NCI-H187 treated with DMSO at 0.1 percent for 48 hours (cell line): ENCODE measurements around the gene SLC25A42.
"Not testable (repeated sequence)": the region's sequence is repeated elsewhere in the genome, so short reads cannot be mapped to it uniquely, and the experiment has no call there.

ENCODE experiments used
- DNase-seq: peaks from one replicate; lab custom pipeline; 2025; lab: John Stamatoyannopoulos, UW

Gene SLC25A42

DNA sequence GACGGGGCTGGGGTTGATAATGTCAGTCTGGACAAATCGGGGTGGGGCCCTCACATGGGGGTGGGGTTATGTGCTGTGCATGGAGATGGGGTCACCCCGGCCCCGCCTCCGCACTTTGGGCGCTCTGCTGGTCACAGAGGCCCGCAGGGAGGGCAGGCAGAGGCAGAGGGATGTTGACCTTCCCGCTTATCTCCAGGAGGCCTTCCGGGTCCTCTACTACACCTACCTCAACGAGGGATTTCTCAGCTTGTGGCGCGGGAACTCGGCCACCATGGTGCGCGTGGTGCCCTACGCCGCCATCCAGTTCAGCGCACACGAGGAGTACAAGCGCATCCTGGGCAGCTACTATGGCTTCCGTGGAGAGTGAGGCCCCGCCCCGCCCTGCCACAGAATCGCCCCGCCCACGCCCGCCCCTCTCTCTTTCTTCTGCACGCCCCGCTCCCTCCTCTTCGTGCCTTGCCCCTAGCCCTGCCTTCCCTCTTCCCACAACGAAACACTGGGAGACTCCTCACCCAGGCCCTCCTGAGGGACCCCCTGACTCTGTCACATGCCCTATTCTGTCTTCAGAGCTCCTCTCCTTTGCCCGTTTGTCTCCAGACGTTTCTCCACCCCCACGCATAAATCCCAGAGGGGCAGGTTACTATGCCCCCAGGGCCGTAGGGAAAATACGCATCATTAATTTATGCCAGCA lies 41.7 kb downstream of the SLC25A42 start:
- no peak for DNase-seq

- no peak for DNase-seq
These were observed 42.3 kb downstream of the SLC25A42 start for GRCh38 chr19:19106056-19106551.

GRCh38 chr19:19106938-19107337 lies 43.1 kb downstream of the SLC25A42 start:
- DNase-seq, result not testable (repeated sequence)

DNA sequence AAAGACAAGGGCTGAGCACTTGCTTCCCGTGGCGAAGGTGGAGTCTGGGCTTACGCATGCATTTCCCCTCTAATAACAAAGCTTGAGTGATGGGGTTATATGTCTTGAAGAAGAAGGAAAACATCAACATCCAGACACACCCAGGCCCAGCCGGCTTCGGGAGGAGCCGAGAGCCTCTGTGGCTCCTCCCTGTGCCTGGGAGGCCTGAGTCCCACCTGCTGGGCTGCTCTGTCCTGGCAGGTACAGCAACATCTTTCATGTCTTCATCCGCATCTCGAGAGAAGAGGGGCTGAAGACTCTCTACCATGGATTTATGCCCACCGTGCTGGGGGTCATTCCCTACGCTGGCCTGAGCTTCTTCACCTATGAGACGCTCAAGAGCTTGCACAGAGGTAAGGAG lies 43.9 kb downstream of the SLC25A42 start:
- no peak for DNase-seq

DNA sequence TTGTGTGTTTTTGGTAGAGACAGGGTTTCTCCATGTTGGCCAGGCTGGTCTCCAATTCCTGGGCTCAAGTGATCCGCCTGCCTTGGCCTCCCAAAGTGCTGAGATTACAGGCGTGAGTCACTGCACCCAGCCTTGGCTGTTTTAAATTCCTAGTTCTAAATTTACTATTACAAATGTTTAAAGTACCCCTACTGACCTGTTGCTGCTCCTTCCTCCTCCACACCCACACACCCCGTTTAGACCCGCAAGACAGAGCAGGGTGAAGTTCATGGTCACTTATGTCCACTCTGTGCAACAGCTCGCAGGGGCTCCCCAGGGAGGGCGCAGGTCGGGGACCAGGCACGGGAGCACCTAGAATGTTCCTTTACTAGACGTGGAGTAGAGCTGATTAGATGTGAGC lies 45.8 kb downstream of the SLC25A42 start:
- DNase-seq, result no peak

GRCh38 chr19:19110410-19111135 lies 46.8 kb downstream of the SLC25A42 start:
- DNase-seq, result no peak

- no peak for DNase-seq
These were observed 47.5 kb downstream of the SLC25A42 start for GRCh38 chr19:19111136-19111835.

GRCh38 chr19:19111967-19112580 lies 48.3 kb downstream of the SLC25A42 start:
- DNase-seq, result no peak

DNA sequence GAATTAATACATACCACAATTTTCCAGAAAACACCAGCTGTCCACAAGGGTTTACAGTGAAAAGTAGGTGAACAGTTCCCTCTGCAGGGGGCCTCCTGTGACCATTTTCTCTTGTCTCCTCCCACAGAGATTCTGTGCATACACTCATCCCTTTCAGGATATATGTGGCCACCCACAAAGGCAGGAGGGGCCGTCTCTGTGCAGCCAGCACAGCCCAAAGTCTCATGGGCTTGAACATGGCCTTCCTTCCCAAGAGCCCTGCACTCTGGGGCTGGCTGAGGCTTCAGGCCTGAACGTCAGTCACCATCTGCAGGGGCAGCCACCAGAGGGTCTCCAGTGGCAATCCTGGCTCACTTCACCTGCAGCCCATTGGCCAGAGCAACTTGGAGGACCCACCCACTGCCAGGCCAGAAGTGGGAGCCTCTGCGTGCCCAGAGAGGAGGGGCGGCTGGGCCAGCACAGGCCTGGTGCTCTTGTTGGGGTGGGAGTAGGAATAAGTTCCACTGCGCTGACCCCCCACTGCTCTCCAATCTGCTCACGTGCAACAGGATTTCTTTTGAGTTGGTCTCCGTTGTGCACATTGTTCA lies 49.3 kb downstream of the SLC25A42 start:
- DNase-seq, result no peak

DNA sequence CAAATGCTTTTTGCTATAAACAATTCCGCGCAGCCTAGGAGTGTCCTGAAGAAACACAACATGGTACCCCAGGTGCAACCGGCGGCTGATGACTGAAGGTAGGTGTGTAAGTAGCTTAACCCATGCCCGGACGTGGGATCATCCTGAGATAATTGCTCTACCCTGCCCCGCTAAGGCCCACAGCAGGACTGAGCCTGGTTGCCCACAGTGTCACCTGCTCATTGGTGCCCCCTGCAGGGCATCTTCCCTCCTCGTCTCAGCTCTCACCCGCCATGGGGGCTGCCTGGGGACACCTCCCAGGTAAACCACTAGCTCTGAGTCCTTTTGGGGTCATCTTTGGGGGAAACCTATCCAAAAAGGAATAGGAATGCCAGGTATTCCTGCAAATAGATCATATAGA lies 52.2 kb downstream of the SLC25A42 start:
- no peak for DNase-seq

GRCh38 chr19:19119325-19120237 lies 55.8 kb downstream of the SLC25A42 start:
- no peak for DNase-seq

GRCh38 chr19:19120308-19121231 lies 56.8 kb downstream of the SLC25A42 start:
- no peak for DNase-seq

GRCh38 chr19:19121371-19121770 lies 57.6 kb downstream of the SLC25A42 start:
- no peak for DNase-seq

- DNase-seq, result no peak
These were observed 59.1 kb downstream of the SLC25A42 start for GRCh38 chr19:19122902-19123301.

GRCh38 chr19:19123386-19123785 lies 59.6 kb downstream of the SLC25A42 start:
- DNase-seq, result no peak

DNA sequence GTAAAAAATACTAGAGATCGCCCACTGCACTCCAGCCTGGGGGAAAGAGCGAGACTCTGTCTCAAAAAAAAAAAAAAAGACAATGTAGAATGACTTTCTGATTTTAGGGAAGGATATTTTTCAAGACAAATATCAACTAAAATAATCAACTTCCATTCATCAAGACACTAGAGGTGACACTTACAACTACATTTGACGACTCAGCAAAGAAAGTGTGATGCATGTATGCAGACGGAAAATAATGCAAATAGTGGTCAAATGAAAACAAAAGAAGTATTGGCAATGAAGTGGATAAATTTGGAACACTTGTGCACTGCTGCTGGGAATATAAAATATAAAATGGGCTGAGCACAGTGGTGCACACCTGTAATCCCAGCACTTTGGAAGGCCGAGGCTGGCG lies 62.3 kb downstream of the SLC25A42 start:
- no peak for DNase-seq

DNA sequence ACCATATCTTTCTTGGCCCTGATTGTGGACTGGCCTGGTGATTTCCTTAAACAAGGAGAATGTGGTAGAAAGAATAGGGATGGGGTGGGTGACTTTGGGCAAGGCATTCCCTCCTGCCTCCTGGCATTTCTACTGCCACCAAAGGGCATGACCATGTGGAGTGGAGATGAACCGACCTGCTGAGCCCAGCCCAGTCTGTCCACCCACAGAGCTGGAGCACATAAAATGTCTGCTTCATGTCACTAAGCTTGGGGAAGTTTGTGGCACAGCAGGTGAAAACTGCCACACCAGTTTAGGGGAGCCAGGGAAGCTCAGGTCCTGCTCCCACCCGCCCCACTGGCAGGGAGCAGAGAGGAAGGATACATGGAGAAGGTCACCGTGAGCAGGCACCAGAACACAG lies 68.2 kb downstream of the SLC25A42 start:
- no peak for DNase-seq

- no peak for DNase-seq
These were observed 69.1 kb downstream of the SLC25A42 start for GRCh38 chr19:19132912-19133311.

GRCh38 chr19:19133985-19134384 lies 70.2 kb downstream of the SLC25A42 start:
- no peak for DNase-seq

- no peak for DNase-seq
These were observed 70.9 kb downstream of the SLC25A42 start for GRCh38 chr19:19134687-19135158.
